Activated B cell treated with CpG ODN at 0.5 μM for 24 hours (primary cell): ENCODE results near the gene MXRA7. TPM values are rescaled to one million over a fixed set of nuclear protein-coding genes. Genes with fewer than 3 reads are reported as not detected.

ENCODE experiments used
- ATAC-seq: fragments of 200-7000 bp; cut with Tn5 transposase; one replicate; pipeline ENCODE4 v1.10.0; 2021; ENCODE audit warnings: low read depth, mild to moderate bottlenecking, moderate library complexity
- CTCF ChIA-PET: fragments of 350-600 bp; sonication (Branson Sonifier 250); formaldehyde crosslinking; loops from one replicate; lab custom pipeline; 2021; ENCODE audit warnings: antibody characterized with exemption; lab: Charles Lee
- POLR2A ChIA-PET: fragments of 350-600 bp; sonication (Branson Sonifier 250); formaldehyde crosslinking; loops from one replicate; lab custom pipeline; 2021; ENCODE audit warnings: antibody characterized with exemption; lab: Charles Lee
- DNase-seq: peaks from one replicate; pipeline ENCODE4 v3.0.0; 2022
- H3K27ac Mint-ChIP-seq: one replicate; pipeline ENCODE4 v1.8.0; 2020; ENCODE audit warnings: mixed read lengths
- H3K27me3 Mint-ChIP-seq: one replicate; pipeline ENCODE4 v1.8.0; 2021; ENCODE audit warnings: mixed read lengths
- H3K36me3 Mint-ChIP-seq: one replicate; pipeline ENCODE4 v1.8.0; 2021; ENCODE audit warnings: low read depth, mixed read lengths
- H3K4me1 Mint-ChIP-seq: one replicate; pipeline ENCODE4 v1.8.0; 2021; ENCODE audit warnings: mixed read lengths
- H3K4me3 Mint-ChIP-seq: one replicate; pipeline ENCODE4 v1.8.0; 2020; ENCODE audit warnings: mild to moderate bottlenecking, mixed read lengths
- H3K9me3 Mint-ChIP-seq: one replicate; pipeline ENCODE4 v1.8.0; 2020; ENCODE audit warnings: mixed read lengths
- intact Hi-C: fragments of 100-400 bp; cut with micrococcal nuclease; formaldehyde crosslinking; loops from one replicate; pipeline ENCODE4 v1.15.1; 2024
- total RNA-seq: library from RNA; stranded (reverse); gene quantifications from 2 replicates; pipeline ENCODE4 v1.2.3, GENCODE V29; 2022
- TF ChIP-seq, protein P1 (sequence below): fragments of 200-600 bp; IDR thresholded peaks from one replicate; pipeline ENCODE4 v1.8.0; 2022; ENCODE audit warnings: antibody characterized with exemption, mild to moderate bottlenecking

Gene MXRA7
- total RNA-seq, 1 donor from 2014 or later, result 13.5 TPM

DNA sequence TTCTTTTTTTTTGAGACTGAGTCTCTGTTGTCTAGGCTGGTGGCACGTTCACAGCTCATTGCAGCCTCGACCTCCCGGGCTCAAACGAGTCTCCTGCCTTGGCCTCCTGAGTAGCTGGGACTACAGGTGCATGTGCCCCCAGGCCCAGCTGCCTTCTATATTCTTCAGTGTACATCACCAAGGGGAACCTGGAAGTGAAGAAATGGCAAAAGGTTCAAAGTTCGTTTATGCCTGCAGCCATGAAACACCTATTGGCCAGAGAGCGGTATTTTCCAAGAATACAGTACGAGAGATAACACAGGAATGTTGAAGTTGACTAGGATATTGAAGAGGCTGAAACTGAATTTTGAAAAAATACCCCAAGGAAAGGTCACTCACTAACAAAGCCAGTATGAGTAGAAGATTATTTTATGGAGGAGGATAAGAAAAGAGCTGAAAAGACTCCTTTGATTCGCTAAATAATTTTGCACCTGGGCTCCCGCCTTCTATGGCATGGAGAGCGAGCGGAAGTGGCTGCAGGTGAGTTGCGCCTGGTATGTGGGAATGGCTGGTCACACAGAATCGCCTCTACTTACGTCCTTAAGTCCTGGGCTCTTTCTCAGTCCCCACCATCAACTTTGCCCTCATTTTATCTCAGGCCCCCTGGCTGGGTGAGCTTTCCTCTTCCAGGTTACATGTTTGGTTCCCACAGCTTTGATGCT is 77.0 kb downstream of the MXRA7 start:
- ChIA-PET POLR2A (no interaction called here), CTCF (interaction anchor here (1.9 kb wide), 1 partner anchor 10 kb away, joined by 6 read pairs; no protein-coding TSS in a partner anchor)
- H3K4me1 Mint-ChIP-seq, result no peaks in the 10 kb centered on the region
- intact Hi-C loops, result no loop called here
- ATAC-seq, result no peak
- H3K9me3 Mint-ChIP-seq, result no peaks in the 10 kb centered on the region
- TF ChIP-seq, protein P1, sequence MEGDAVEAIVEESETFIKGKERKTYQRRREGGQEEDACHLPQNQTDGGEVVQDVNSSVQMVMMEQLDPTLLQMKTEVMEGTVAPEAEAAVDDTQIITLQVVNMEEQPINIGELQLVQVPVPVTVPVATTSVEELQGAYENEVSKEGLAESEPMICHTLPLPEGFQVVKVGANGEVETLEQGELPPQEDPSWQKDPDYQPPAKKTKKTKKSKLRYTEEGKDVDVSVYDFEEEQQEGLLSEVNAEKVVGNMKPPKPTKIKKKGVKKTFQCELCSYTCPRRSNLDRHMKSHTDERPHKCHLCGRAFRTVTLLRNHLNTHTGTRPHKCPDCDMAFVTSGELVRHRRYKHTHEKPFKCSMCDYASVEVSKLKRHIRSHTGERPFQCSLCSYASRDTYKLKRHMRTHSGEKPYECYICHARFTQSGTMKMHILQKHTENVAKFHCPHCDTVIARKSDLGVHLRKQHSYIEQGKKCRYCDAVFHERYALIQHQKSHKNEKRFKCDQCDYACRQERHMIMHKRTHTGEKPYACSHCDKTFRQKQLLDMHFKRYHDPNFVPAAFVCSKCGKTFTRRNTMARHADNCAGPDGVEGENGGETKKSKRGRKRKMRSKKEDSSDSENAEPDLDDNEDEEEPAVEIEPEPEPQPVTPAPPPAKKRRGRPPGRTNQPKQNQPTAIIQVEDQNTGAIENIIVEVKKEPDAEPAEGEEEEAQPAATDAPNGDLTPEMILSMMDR, result no peak
- no peak overlapping the region for H3K4me3 Mint-ChIP-seq
- no peak overlapping the region for H3K27ac Mint-ChIP-seq
- H3K36me3 Mint-ChIP-seq, result no peaks in the 10 kb centered on the region
- H3K27me3 Mint-ChIP-seq, result peaks cover 13% of the 10 kb centered on the region
- no peak for DNase-seq

DNA sequence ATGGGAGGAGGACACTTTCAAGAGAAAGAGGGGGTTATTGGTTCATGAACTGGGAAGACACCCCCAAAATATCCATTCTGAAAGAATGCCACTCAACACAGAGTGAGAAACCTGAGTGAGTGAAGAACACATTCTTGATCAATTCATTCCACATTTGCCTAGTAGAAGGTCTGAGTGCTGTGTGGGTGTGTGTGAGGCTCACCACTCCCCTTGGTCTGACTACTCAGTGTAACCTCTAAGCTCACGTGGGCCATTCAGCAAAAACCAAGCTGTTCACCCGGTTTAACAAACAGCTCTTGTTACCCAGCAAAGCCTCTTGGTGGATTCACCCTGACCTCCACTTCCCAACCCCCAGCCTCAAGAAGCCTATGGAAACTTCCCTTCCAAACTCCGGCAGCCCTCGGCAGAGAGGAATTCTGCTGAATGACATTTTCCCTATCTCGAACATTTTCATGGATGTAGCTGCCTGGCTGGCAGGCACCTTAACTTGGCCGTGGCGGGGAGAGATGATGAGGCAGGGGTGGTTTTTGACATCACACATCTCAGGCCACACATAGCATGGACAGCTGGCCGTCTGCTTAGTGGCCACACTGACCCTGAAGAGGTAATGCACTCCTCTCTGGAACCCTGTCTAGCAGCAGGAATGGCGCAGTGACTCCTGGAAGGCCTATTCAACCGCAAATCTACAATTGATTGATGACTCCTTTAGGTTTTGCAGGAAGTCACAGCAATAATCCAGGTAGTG is 78.8 kb downstream of the MXRA7 start:
- no peak overlapping the region for H3K4me3 Mint-ChIP-seq
- H3K36me3 Mint-ChIP-seq, result no peaks in the 10 kb centered on the region
- CTCF ChIA-PET, result no interaction called here
- no peaks in the 10 kb centered on the region for H3K4me1 Mint-ChIP-seq
- ATAC-seq (no peak), DNase-seq (no peak)
- no peak overlapping the region for H3K27ac Mint-ChIP-seq
- TF ChIP-seq, protein P1, result no peak
- POLR2A ChIA-PET, result no interaction called here
- H3K9me3 Mint-ChIP-seq, result no peaks in the 10 kb centered on the region
- H3K27me3 Mint-ChIP-seq, result peaks cover 11% of the 10 kb centered on the region
- intact Hi-C loops, result no loop called here

DNA sequence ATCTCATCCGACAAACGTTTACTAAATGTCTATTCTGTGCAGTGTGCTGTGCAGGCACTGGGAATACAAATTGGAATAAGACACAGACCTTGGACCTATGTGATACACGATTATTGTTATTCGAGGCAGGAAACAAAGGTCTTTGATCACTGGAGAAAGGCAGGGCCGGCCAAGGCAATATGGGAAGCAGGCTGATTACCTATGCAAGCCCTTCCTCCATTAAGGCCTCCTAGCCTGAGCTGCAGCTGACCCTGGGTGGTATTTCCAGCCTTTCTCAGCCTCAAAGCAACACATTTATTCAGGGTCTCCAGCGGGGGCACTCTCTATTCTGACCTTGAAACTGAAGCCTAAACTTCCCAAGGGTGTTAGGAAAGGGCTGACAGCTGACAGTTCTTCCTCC is 80.6 kb downstream of the MXRA7 start:
- TF ChIP-seq, protein P1, result no peak
- Mint-ChIP-seq H3K4me3 (no peak overlapping the region), H3K36me3 (no peaks in the 10 kb centered on the region), H3K4me1 (no peaks in the 10 kb centered on the region), H3K27ac (no peak overlapping the region), H3K9me3 (no peaks in the 10 kb centered on the region), H3K27me3 (peaks cover 16% of the 10 kb centered on the region)
- ChIA-PET POLR2A (no interaction called here), CTCF (no interaction called here)
- intact Hi-C loops, result no loop called here
- no peak for DNase-seq
- ATAC-seq, result no peak

Other genes with a start within 250 kb of the MXRA7 start
- 0.55 TPM in 1 of 2 replicates, not detected in the other for gene AANAT, start 243.4 kb downstream of the MXRA7 start, total RNA-seq
- gene RHBDF2, start 209.5 kb downstream of the MXRA7 start, total RNA-seq, result 150 and 189 TPM in 2 replicates
- gene CYGB, start 173.3 kb downstream of the MXRA7 start, total RNA-seq, result 0.44 and 0.49 TPM in 2 replicates
- 5.3 and 5.5 TPM in 2 replicates for gene PRCD, start 170.9 kb downstream of the MXRA7 start, total RNA-seq
- gene ST6GALNAC2, start 125.1 kb downstream of the MXRA7 start, total RNA-seq, result not detected in 2 replicates
- gene ST6GALNAC1, start 67.2 kb downstream of the MXRA7 start, total RNA-seq, result not detected in 2 replicates
- gene JMJD6, start 15.6 kb upstream of the MXRA7 start, total RNA-seq, result 32.7 and 33.1 TPM in 2 replicates
- gene METTL23, start 15.9 kb upstream of the MXRA7 start, total RNA-seq, result 52.3 and 56.0 TPM in 2 replicates
- 335 and 367 TPM in 2 replicates for gene SRSF2, start 26.4 kb upstream of the MXRA7 start, total RNA-seq
- 17.9 and 20.8 TPM in 2 replicates for gene MFSD11, start 27.2 kb upstream of the MXRA7 start, total RNA-seq
- 5.6 and 7.4 TPM in 2 replicates for gene MGAT5B, start 157.4 kb upstream of the MXRA7 start, total RNA-seq